Measurements from ENCODE around the gene TOM1L2. TPM values are rescaled to one million over a fixed set of nuclear protein-coding genes. Genes with fewer than 3 reads are reported as not detected.

The TOM1L2 gene
- total RNA-seq, 4 donors from 2014 or later = 17.5 to 44.6 (median 27.1) TPM

DNA sequence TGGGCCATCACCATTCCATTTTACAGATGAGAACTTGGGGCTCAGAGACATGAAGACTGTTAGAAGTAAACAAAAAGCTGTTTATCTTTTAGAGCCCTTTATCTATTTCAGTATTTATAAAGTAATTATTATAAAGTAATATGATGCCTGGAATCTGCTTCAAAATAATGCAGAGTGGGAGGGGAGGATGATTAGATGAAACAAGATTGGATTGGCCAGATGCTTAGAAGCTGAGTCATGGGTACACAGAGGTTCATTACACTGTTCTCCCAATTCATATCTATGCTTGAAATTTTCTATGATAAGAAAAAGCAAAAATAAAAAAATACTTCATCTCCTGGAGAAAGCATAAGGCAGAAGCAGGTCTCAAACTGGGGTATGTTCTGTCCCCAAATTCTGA lies 29.4 kb downstream of the TOM1L2 start:
- TF ChIP-seq, protein P1, sequence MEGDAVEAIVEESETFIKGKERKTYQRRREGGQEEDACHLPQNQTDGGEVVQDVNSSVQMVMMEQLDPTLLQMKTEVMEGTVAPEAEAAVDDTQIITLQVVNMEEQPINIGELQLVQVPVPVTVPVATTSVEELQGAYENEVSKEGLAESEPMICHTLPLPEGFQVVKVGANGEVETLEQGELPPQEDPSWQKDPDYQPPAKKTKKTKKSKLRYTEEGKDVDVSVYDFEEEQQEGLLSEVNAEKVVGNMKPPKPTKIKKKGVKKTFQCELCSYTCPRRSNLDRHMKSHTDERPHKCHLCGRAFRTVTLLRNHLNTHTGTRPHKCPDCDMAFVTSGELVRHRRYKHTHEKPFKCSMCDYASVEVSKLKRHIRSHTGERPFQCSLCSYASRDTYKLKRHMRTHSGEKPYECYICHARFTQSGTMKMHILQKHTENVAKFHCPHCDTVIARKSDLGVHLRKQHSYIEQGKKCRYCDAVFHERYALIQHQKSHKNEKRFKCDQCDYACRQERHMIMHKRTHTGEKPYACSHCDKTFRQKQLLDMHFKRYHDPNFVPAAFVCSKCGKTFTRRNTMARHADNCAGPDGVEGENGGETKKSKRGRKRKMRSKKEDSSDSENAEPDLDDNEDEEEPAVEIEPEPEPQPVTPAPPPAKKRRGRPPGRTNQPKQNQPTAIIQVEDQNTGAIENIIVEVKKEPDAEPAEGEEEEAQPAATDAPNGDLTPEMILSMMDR (IDR thresholded peaks at IDR 0.05; ENCODE audit: low read depth) = no peak

DNA sequence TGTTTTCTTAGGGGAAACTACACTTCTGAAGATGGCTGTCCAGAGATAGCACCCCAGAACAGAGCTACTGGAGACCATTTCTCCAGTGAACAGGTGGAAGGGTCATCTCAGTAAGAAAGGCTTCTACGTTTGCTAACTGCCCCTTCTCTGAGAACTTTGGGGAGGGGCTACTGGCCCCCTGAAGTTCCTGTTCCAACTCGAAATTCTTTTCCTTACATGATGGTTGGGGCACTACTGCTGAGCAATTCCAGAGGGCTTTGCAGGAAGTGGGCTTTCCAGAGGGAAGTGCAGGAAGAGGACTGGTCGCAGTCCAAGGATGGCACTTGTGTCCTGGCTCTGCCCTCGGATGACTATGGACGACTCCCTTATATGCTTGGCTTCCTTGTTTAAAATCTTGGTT lies 31.2 kb downstream of the TOM1L2 start:
- TF ChIP-seq, protein P1 (IDR thresholded peaks at IDR 0.05; ENCODE audit: low read depth) = no peak

DNA sequence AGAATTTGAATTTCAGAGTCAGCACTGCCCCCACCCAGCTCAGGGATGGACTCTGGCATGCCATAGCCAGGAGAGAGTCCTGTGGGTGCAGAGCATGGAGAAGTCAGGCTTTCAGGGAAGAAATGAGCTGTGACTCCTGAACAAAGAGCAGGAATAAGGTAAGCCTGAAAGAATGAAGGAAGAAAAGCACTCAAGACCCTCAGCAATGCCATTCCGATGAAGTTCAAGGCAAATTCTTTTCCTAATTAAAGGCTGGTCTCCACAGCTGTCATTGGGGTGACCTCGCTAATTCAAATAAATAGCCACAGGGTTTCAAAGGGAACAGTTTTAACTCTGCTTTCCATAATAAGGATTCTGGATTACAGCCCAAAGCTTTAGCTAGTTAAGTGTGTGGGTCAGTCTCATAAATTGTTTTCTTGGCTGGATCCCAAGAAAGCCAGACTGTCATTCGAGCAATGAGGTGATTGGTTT lies 31.7 kb downstream of the TOM1L2 start:
- TF ChIP-seq, protein P1 (IDR thresholded peaks at IDR 0.05; ENCODE audit: low read depth) = no peak

DNA sequence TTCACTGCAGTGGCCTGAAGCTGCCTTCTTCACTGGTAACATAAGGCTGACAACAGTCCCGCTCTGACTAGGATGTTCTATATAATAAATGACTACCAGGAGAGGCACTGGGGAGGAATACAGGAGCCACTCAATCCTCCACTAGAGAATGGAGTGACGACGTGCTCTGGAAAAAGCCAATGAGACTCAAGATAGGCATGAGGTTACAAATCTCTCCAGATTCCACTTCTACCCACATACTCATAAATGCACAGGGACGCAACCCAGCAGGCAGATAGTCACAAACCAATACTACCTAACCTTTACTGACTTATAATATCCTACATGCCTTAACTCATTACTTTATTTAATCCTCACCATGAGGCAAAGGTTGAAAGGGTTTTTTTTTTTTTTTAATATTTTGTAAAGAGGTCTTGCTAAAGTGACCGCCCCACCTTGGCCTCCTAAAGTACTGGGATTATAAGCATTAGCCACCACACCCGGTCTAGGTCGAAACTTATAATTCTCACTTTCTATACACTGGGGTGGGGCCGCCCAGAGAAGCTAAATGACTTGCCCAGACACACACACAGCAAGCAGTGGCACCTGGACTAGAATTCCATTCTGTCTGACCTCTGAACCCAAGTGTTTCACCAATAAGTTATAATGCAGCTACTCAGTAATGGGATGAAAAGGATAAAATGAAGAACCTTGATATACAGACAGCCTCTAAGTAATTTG lies 33.7 kb downstream of the TOM1L2 start:
- TF ChIP-seq, protein P1 (IDR thresholded peaks at IDR 0.05; ENCODE audit: low read depth) = no peak

DNA sequence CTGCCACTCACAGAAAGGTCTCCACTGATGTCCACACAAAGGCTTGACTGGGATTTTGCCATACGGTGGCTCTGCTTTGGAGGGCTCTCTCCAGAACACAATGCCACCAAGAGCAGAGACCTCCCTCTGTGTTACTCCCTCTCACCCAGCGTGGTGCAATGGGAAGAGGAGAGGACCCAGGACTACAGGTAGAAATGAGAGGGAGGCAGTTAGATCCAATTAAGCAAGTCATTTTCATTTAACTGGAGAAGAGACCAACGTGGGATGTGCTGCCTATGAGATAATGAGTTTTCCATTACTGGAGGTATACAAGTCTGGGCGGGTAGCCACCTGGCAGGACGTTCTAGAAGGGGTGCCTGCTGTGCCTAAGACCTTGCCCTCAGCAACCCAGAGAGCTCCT lies 34.2 kb downstream of the TOM1L2 start:
- TF ChIP-seq, protein P1 (IDR thresholded peaks at IDR 0.05; ENCODE audit: low read depth) = no peak

DNA sequence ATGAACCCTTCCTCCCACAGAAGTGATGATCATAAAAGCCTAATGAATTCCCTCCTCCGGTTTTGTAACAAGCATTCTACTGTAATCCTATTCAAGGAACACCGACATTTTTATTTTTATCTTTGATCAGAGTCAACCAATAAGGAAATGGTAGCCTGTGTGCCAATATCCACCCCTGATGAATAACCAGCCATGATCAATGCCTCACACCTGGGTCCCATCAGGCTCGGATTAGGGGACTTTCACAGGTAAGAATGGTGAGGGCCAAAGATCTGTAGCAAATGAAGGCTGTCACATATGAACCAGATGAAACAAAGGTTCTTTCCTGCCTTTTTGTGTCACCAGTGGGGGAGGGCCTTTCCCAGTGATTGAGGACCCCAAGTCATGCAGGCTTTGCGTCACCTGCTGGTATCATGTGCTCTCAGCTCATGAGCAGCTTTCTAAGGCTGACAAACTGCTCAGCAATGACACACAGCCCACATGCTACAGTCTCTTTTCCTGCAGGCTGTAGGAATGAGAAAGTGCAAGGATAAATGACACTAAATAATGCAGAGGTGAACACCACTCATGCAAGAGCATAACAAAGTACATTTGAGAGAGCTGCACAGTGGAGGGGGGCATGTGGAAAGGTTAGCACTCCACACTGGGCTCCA lies 34.9 kb downstream of the TOM1L2 start:
- TF ChIP-seq, protein P1 (IDR thresholded peaks at IDR 0.05; ENCODE audit: low read depth) = no peak

All from subcutaneous adipose tissue (tissue), 4 donors.